Fibroblast of skin of left quadriceps (primary cell): ENCODE results near the gene SPEM3.
"Not testable (repeated sequence)": the region's sequence is repeated elsewhere in the genome, so short reads cannot be mapped to it uniquely, and the experiment has no call there.

Experiments used
- DNase-seq, 2 experiments: peaks; one replicate each; pipeline ENCODE4 v3.0.0-alpha.2; 2013; ENCODE audit warnings: low read depth in 2 of 2

SPEM3 gene

GRCh38 chr17:7442142-7442541 lies 13.5 kb downstream of the SPEM3 start:
- DNase-seq, result no peak

GRCh38 chr17:7443499-7444485 lies 15.1 kb downstream of the SPEM3 start:
- no peak for DNase-seq

- DNase-seq, result no peak
Observed at GRCh38 chr17:7444682-7445618, 16.3 kb downstream of the SPEM3 start, which contains the start of gene CHRNB1. CHRNB1 (plus strand) TSS chr17:7445061; CDS start chr17:7445128, 67 bp downstream.

GRCh38 chr17:7445619-7445968 lies 16.9 kb downstream of the SPEM3 start:
- no peak for DNase-seq

GRCh38 chr17:7448461-7448860 lies 19.8 kb downstream of the SPEM3 start:
- DNase-seq, result no peak

- DNase-seq, result no peak
Observed at GRCh38 chr17:7459961-7460545, 31.4 kb downstream of the SPEM3 start.

- DNase-seq, result no peak
Observed at GRCh38 chr17:7460850-7461660, 32.4 kb downstream of the SPEM3 start.

- no peak for DNase-seq
Observed at GRCh38 chr17:7462474-7463371, 34.1 kb downstream of the SPEM3 start.

GRCh38 chr17:7463372-7463846 lies 34.8 kb downstream of the SPEM3 start:
- no peak for DNase-seq

GRCh38 chr17:7464081-7464480 lies 35.4 kb downstream of the SPEM3 start:
- no peak for DNase-seq

- DNase-seq, result no peak
Observed at GRCh38 chr17:7465597-7466275, 37.1 kb downstream of the SPEM3 start.

GRCh38 chr17:7466318-7466638 lies 37.6 kb downstream of the SPEM3 start:
- no peak for DNase-seq

GRCh38 chr17:7466639-7467341 lies 38.1 kb downstream of the SPEM3 start:
- no peak for DNase-seq

GRCh38 chr17:7467498-7467897 lies 38.8 kb downstream of the SPEM3 start:
- DNase-seq, result no peak

GRCh38 chr17:7468290-7468689 lies 39.6 kb downstream of the SPEM3 start:
- no peak for DNase-seq

- no peak for DNase-seq
Observed at GRCh38 chr17:7468804-7469389, 40.2 kb downstream of the SPEM3 start.

GRCh38 chr17:7469843-7470242 lies 41.2 kb downstream of the SPEM3 start:
- not testable (repeated sequence) for DNase-seq

- DNase-seq, result not testable (repeated sequence)
Observed at GRCh38 chr17:7470457-7470973, 41.9 kb downstream of the SPEM3 start.
